ENCODE data around the gene IL26. TPM values are rescaled to one million over a fixed set of nuclear protein-coding genes. Genes with fewer than 3 reads are reported as not detected.

Gene IL26
- total and polyA plus RNA-seq, 2 donors (not counting 3 experiments of a cell fraction or from before 2014, with no cell fraction given) = not detected

DNA sequence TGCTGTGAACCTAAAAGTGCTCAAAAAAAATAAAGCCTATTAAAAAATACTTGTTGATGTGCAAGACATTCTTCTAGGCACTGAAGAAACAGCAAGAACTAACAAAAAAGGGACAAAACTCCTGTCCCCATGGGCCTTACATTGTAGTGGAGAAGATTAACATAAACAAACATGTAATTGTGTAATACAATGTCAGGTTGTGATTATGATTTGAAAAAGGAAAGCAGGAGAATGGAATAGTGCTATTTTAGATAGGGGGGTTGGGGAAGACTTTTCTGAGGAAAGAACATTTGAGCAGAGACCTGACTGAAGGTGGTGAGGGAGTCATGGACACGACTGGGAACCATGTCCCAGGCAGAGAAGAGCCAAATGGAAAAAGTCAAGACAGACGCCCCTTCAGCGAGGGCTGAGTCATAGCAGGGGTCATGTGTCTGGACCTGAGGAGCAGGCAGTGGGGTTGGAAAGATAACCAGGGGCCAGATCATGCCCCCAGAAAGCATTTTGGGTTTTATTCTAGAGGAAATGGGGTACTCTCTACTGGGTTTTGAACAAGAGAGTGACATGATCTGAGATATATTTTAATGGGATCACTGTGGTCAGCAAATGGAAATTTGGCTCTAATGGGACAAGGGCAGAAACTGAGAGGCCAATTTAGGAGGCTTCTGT, 46.7 kb downstream of the IL26 start:
- no peaks in the 10 kb centered on the region for H3K4me1 ChIP-seq (ENCODE audit: control insufficient read depth, extremely low read depth, insufficient read depth, low read length)
- no peak overlapping the region for H3K4me2 ChIP-seq (ENCODE audit: insufficient read depth, low read length)
- no peak overlapping the region for H3K9ac ChIP-seq (replicated peaks; ENCODE audit: extremely low read depth, insufficient read depth, low read length)
- TF ChIP-seq MYC (IDR thresholded peaks at IDR 0.05; ENCODE audit: low read depth, low read length) (no peak), GATA2 (IDR thresholded peaks at IDR 0.05; ENCODE audit: insufficient read depth, insufficient read length, low read depth, low read length) (no peak), EZH2 (IDR thresholded peaks at IDR 0.05; ENCODE audit: borderline replicate concordance, low read depth, low read length, severe bottlenecking) (no peak)
- TF ChIP-seq, protein P1, sequence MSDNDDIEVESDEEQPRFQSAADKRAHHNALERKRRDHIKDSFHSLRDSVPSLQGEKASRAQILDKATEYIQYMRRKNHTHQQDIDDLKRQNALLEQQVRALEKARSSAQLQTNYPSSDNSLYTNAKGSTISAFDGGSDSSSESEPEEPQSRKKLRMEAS (IDR thresholded peaks at IDR 0.05; ENCODE audit: insufficient read depth, insufficient read length) = no peak
- TF ChIP-seq, protein P2, sequence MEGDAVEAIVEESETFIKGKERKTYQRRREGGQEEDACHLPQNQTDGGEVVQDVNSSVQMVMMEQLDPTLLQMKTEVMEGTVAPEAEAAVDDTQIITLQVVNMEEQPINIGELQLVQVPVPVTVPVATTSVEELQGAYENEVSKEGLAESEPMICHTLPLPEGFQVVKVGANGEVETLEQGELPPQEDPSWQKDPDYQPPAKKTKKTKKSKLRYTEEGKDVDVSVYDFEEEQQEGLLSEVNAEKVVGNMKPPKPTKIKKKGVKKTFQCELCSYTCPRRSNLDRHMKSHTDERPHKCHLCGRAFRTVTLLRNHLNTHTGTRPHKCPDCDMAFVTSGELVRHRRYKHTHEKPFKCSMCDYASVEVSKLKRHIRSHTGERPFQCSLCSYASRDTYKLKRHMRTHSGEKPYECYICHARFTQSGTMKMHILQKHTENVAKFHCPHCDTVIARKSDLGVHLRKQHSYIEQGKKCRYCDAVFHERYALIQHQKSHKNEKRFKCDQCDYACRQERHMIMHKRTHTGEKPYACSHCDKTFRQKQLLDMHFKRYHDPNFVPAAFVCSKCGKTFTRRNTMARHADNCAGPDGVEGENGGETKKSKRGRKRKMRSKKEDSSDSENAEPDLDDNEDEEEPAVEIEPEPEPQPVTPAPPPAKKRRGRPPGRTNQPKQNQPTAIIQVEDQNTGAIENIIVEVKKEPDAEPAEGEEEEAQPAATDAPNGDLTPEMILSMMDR (IDR thresholded peaks at IDR 0.05; ENCODE audit: extremely low read depth in 1 of 2, insufficient read depth in 1 of 2, low read depth in 1 of 2, low read length in 2 of 2) = no peak
- no peak overlapping the region for H3K27ac ChIP-seq (ENCODE audit: insufficient read depth, low read depth, low read length)
- no peak overlapping the region for H3K4me3 ChIP-seq (replicated peaks in 1 of 3; ENCODE audit: insufficient read depth in 1 of 3, low read depth in 1 of 3, low read length in 3 of 3)
- H2AFZ ChIP-seq (ENCODE audit: low read depth, low read length) = no peak overlapping the region
- ChIA-PET CTCF (interaction anchor here (1.2 kb wide), 1 partner anchor 21 kb away, joined by 3 read pairs; no protein-coding TSS in a partner anchor), POLR2A (no interaction called here)
- intact Hi-C loops (cut with micrococcal nuclease) (no loop called here), dilution Hi-C loops (cut with MboI; ENCODE audit: extremely low pct_ligation_motif_present, low sequenced_read_pairs) (no loop called here)
- FAIRE-seq = no peak
- no peak for DNase-seq (ENCODE audit: low read depth, low spot score)
- no peaks in the 10 kb centered on the region for H4K20me1 ChIP-seq (replicated peaks; ENCODE audit: control insufficient read depth, extremely low read depth, insufficient read depth, low read length)
- H3K36me3 ChIP-seq (ENCODE audit: control insufficient read depth in 2 of 2, extremely low read depth in 1 of 2, insufficient read depth in 2 of 2, low read length in 2 of 2) = no peaks in the 10 kb centered on the region
- H3K79me2 ChIP-seq (ENCODE audit: control insufficient read depth, insufficient read depth, low read length) = no peaks in the 10 kb centered on the region
- no peaks in the 10 kb centered on the region for H3K27me3 ChIP-seq (ENCODE audit: control insufficient read depth in 2 of 2, insufficient read depth in 2 of 2, low read length in 2 of 2)
- no peaks in the 10 kb centered on the region for H3K9me3 ChIP-seq (replicated peaks; ENCODE audit: control insufficient read depth, insufficient read depth, low read length)
- BruUV-seq (replicated peaks) = no TSS peak
- H3K9me1 ChIP-seq (replicated peaks; ENCODE audit: control insufficient read depth, extremely low read depth, insufficient read depth, low read length) = no peaks in the 10 kb centered on the region
